Ishikawa (cell line): Measurements from ENCODE around the gene CRABP1.

Source experiments
- CEBPB ChIP-seq: IDR thresholded peaks from 2 replicates; pipeline ENCODE4 v1.6.1; 2012
- EP300 ChIP-seq: IDR thresholded peaks from 2 replicates; pipeline ENCODE4 v1.6.1; 2012; ENCODE audit warnings: borderline replicate concordance
- MAX ChIP-seq: IDR thresholded peaks from 2 replicates; pipeline ENCODE4 v1.6.1; 2012
- NFIC ChIP-seq: IDR thresholded peaks from 2 replicates; pipeline ENCODE4 v1.6.1; 2012
- TAF1 ChIP-seq: IDR thresholded peaks from 2 replicates; pipeline ENCODE4 v1.6.1; 2012; ENCODE audit warnings: low read depth, mild to moderate bottlenecking
- YY1 ChIP-seq: IDR thresholded peaks from 2 replicates; pipeline ENCODE4 v1.6.1; 2012; ENCODE audit warnings: low read depth

DNA sequence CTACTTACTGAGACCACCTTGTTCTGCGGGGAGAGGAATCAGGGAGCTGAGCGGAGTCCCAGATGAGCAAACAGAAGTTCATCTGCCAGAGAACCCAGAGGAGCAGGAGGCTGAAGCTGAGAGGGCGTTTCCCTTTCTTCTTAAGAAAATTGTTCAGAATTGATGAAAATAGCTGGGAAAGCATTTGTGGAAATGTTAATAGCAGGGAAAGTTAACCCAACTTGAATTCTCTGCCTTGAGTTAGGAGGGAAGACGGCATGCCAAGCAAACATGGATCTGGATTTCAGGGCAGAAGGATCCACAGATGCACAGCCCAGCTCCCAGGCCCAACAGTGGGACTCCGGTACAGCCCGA, 23.2 kb downstream of the CRABP1 start:
- TF ChIP-seq EP300 (no peak), YY1 (no peak), NFIC (no peak), MAX (no peak), CEBPB (no peak), TAF1 (no peak)
